ENCODE data around the gene TTYH2. TPM values are rescaled to one million over a fixed set of nuclear protein-coding genes. Genes with fewer than 3 reads are reported as not detected.

Gene TTYH2, protein sequence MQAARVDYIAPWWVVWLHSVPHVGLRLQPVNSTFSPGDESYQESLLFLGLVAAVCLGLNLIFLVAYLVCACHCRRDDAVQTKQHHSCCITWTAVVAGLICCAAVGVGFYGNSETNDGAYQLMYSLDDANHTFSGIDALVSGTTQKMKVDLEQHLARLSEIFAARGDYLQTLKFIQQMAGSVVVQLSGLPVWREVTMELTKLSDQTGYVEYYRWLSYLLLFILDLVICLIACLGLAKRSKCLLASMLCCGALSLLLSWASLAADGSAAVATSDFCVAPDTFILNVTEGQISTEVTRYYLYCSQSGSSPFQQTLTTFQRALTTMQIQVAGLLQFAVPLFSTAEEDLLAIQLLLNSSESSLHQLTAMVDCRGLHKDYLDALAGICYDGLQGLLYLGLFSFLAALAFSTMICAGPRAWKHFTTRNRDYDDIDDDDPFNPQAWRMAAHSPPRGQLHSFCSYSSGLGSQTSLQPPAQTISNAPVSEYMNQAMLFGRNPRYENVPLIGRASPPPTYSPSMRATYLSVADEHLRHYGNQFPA
- 3.4 TPM for total RNA-seq

DNA sequence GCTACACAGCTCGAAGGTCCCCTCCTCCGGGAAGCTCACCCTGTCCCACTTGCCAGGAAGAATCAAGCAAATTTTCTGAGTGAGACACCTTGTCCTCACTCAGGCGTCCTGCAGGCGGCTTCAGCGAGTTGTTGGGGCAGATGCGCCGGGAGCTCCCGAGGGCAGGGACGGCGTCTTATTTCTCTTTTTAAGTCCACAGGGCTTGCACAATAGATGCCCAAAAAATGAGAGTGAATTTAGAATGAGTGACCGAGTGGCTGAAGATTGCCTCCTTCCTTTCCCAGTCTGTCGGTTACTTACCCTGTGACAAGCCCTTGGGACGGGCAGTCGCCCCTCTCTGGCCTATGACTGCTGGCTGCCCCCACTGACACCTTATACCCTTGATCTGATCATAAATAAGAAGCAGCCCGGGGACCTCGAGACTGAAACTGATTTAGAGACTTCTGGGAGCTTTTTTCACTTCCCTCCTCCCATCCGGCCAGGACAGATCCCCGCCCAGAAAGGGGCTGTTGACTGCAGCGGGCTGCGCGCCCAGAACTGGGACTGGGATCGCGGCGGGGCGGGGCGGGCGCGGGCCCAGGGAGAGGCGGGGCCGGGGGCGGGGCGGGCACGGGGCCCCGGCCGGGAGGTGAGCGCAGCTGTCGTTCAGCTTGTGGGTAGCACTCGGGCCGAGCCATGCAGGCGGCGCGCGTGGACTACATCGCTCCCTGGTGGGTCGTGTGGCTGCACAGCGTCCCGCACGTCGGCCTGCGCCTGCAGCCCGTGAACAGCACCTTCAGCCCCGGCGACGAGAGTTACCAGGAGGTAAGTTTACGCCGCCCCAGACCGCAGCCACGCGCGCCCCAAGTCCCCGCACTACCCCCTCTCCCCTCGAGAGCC is at the start of gene TTYH2:
Gene TTYH2, plus strand, starts transcription at position 659 of the 879 bp plus-strand sequence. Its CDS starts 17 bp downstream, at position 676.
- DNase-seq (ENCODE audit: extremely low spot score in 2 of 2): no peak
- peaks cover 50% of the 10 kb centered on the region for H3K4me1 ChIP-seq
- intact Hi-C loops (cut with DNase I): loop anchor here (5.0 to 10.0 kb wide), 3 partner anchors 74 to 242 kb away; partner anchors contain the start of gene BTBD17

GRCh38 chr17:74163836-74164235 is 49.5 kb upstream of the TTYH2 start:
- intact Hi-C loops (cut with DNase I): no loop called here
- Histone ChIP-seq H3K4me1 (no peaks in the 10 kb centered on the region), H3K27me3 (no peaks in the 10 kb centered on the region), H3K4me3 (no peak overlapping the region), H3K36me3 (no peaks in the 10 kb centered on the region), H3K9me3 (no peaks in the 10 kb centered on the region), H3K27ac (no peak overlapping the region)
- peak in 1 of 2 donors; percentile 70 for DNase-seq (ENCODE audit: extremely low spot score in 2 of 2)
- TF ChIP-seq POLR2AphosphoS5 (IDR thresholded peaks at IDR 0.05; ENCODE audit: insufficient read depth in 1 of 2, low read depth in 1 of 2): no peak
- TF ChIP-seq CTCF (IDR thresholded peaks at IDR 0.05): no peak
- TF ChIP-seq POLR2A (IDR thresholded peaks at IDR 0.05): no peak

More for the DNA sequence above, at the start of gene TTYH2:
- Histone ChIP-seq H3K27me3 (no peaks in the 10 kb centered on the region), H3K4me3 (peak within 1 kb of the TSS; percentile 49 to 52), H3K36me3 (peaks cover 0 to 22% of the 10 kb centered on the region in 2 donors), H3K27ac (peak within 1 kb of the TSS; percentile 86), H3K9me3 (no peaks in the 10 kb centered on the region)
- TF ChIP-seq CTCF (IDR thresholded peaks at IDR 0.05) (peak in 2 of 3 experiments; percentile 21 to 25), POLR2AphosphoS5 (IDR thresholded peaks at IDR 0.05; ENCODE audit: insufficient read depth in 1 of 2, low read depth in 1 of 2) (peak; percentile 62 to 63), POLR2A (IDR thresholded peaks at IDR 0.05) (no peak)

DNA sequence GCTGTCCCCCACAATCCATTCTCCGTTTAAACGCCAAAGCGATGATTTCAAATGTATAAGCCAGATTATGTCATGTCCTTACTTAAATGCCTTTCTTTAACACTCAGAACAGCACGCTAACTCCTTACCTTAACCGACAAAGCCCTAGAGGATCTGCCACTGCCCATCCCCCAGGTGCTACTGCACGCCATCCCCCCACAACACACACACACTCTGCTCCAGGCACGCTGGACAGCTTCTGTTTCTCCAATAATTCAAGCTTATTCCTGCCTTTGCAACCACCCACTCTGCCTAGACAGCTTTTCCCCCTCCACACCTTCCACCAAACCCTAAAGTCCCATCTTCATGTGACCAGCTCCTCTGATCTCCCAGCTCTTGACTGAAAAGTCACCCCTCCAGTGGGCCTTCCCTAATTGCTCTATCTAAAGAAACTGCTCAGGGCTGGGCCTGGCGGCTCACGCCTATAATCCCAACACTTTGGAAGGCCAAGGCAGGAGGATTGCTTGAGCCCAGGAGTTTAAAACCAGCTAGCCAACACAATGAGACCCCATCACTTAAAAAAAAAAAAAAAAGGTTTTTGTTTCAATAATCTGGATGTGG is 48.8 kb upstream of the TTYH2 start:
- H3K4me1 ChIP-seq: no peaks in the 10 kb centered on the region
- no peaks in the 10 kb centered on the region for H3K27me3 ChIP-seq
- intact Hi-C loops (cut with DNase I): loop anchor here (5.0 kb wide), 1 partner anchor 737 kb away; no protein-coding TSS in a partner anchor
- no peak overlapping the region for H3K4me3 ChIP-seq
- peak in 1 of 2 donors; percentile 74 for DNase-seq (ENCODE audit: extremely low spot score in 2 of 2)
- no peaks in the 10 kb centered on the region for H3K9me3 ChIP-seq
- no peak for TF ChIP-seq CTCF (IDR thresholded peaks at IDR 0.05)
- TF ChIP-seq POLR2A (IDR thresholded peaks at IDR 0.05): no peak
- TF ChIP-seq POLR2AphosphoS5 (IDR thresholded peaks at IDR 0.05; ENCODE audit: insufficient read depth in 1 of 2, low read depth in 1 of 2): no peak
- H3K27ac ChIP-seq: no peak overlapping the region
- no peaks in the 10 kb centered on the region for H3K36me3 ChIP-seq

GRCh38 chr17:74165797-74166365 is 47.5 kb upstream of the TTYH2 start:
- Histone ChIP-seq H3K27ac (no peak overlapping the region), H3K36me3 (no peaks in the 10 kb centered on the region), H3K27me3 (no peaks in the 10 kb centered on the region), H3K9me3 (no peaks in the 10 kb centered on the region), H3K4me1 (no peaks in the 10 kb centered on the region), H3K4me3 (no peak overlapping the region)
- intact Hi-C loops (cut with DNase I): loop anchor here (5.0 kb wide), 1 partner anchor 739 kb away; no protein-coding TSS in a partner anchor
- TF ChIP-seq CTCF (IDR thresholded peaks at IDR 0.05) (no peak), POLR2AphosphoS5 (IDR thresholded peaks at IDR 0.05; ENCODE audit: insufficient read depth in 1 of 2, low read depth in 1 of 2) (no peak), POLR2A (IDR thresholded peaks at IDR 0.05) (no peak)
- no peak for DNase-seq (ENCODE audit: extremely low spot score in 2 of 2)

Data from vagina (tissue), 2 donors.